Measurements from ENCODE around the gene GPR65.

DNA sequence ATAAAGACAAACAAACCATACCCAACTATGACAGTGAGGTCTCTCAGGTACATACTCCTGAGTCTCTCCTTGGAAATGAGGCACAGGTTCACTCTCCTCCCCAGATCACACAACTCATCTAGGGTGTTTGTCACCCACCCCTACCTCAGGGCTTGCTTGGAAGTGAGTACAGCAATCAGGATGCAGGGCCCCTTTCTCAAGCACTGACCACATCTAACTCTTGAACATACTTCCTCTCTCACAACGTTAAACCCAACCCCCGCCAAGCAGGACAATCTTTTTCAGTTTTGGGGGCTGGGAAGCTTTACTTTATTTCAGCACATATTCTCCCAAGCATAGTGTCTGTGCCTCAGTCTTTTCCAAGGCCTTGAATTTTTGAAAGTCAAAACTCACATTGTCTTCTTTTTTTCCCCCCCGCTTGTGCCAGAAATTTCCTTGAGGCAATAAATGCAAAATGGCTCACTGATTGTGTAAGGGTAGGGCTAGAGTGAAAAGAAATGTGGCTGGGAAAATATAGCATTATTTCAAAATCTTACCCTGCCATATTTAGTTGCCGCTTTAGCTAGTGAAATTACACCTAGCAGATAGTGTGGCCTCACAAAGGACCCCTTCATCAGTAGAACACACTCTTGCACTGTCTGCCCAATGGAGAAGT, 2.4 kb upstream of the GPR65 start:
- TF ChIP-seq, protein P1, sequence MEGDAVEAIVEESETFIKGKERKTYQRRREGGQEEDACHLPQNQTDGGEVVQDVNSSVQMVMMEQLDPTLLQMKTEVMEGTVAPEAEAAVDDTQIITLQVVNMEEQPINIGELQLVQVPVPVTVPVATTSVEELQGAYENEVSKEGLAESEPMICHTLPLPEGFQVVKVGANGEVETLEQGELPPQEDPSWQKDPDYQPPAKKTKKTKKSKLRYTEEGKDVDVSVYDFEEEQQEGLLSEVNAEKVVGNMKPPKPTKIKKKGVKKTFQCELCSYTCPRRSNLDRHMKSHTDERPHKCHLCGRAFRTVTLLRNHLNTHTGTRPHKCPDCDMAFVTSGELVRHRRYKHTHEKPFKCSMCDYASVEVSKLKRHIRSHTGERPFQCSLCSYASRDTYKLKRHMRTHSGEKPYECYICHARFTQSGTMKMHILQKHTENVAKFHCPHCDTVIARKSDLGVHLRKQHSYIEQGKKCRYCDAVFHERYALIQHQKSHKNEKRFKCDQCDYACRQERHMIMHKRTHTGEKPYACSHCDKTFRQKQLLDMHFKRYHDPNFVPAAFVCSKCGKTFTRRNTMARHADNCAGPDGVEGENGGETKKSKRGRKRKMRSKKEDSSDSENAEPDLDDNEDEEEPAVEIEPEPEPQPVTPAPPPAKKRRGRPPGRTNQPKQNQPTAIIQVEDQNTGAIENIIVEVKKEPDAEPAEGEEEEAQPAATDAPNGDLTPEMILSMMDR (IDR thresholded peaks at IDR 0.05; ENCODE audit: low read depth, low read length), result no peak
- no peak for TF ChIP-seq POLR2A (IDR thresholded peaks at IDR 0.05; ENCODE audit: extremely low read depth, insufficient read length)

All from NB4 (cell line).